RWPE2 (cell line): ENCODE data around the gene CDC42SE2.

Experiments used
- ATAC-seq: fragments of 200-7000 bp; cut with Tn5 transposase; 3 replicates; pipeline ENCODE4 v1.9.1; 2021; ENCODE audit warnings: low read depth
- DNase-seq: peaks from one replicate; pipeline ENCODE4 v3.0.0-alpha.2; 2020; ENCODE audit warnings: low spot score
- H3K27ac ChIP-seq: fragments of 450-650 bp; 2 replicates; pipeline ENCODE4 v1.5.1; 2017; ENCODE audit warnings: mild to moderate bottlenecking; ENCODE audit not compliant: poor library complexity, severe bottlenecking
- H3K27me3 ChIP-seq: fragments of 250-450 bp; sonication (Bioruptor Pico); 2 replicates; pipeline ENCODE4 v1.5.1; 2021; ENCODE audit warnings: mild to moderate bottlenecking, moderate library complexity; ENCODE audit not compliant: insufficient read depth, poor library complexity, severe bottlenecking
- H3K36me3 ChIP-seq: fragments of 250-450 bp; sonication (Bioruptor Pico); 2 replicates; pipeline ENCODE4 v1.5.1; 2020; ENCODE audit warnings: low read depth, mild to moderate bottlenecking, moderate library complexity
- H3K4me1 ChIP-seq: fragments of 250-450 bp; sonication (Bioruptor Pico); 2 replicates; pipeline ENCODE4 v1.5.1; 2021; ENCODE audit warnings: mild to moderate bottlenecking, moderate library complexity; ENCODE audit not compliant: insufficient read depth, poor library complexity, severe bottlenecking
- H3K4me3 ChIP-seq: fragments of 250-450 bp; sonication (Bioruptor Pico); 2 replicates; pipeline ENCODE4 v1.5.1; 2021; ENCODE audit warnings: mild to moderate bottlenecking, moderate library complexity; ENCODE audit not compliant: severe bottlenecking
- H3K9me3 ChIP-seq: fragments of 250-450 bp; sonication (Bioruptor Pico); 2 replicates; pipeline ENCODE4 v1.5.1; 2021; ENCODE audit warnings: mild to moderate bottlenecking, moderate library complexity; ENCODE audit not compliant: severe bottlenecking
- CTCF ChIP-seq: fragments of 450-650 bp; IDR thresholded peaks from one replicate; pipeline ENCODE4 v1.5.1; 2017; ENCODE audit warnings: mild to moderate bottlenecking, moderate library complexity; ENCODE audit not compliant: poor library complexity, severe bottlenecking

The CDC42SE2 gene

DNA sequence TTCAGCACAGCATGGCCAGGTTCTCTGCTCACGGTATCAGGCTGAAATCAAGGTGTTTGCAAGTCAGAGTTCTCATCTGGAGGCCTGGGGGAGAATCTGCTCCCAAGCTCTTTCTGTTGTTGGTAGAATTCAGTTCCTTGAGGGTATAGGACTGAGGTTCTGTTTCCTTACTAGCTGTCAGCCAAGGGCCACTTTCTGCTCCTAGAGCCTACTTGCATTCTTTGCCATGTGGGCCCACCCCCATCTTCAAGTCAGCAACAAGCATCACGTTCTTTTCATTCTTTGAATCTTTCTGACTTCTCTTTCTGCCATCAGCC, 7.4 kb upstream of the CDC42SE2 start:
- Histone ChIP-seq H3K9me3 (no peaks in the 10 kb centered on the region), H3K4me3 (no peak overlapping the region), H3K4me1 (peaks cover 28% of the 10 kb centered on the region), H3K27me3 (no peaks in the 10 kb centered on the region), H3K27ac (no peak overlapping the region), H3K36me3 (no peaks in the 10 kb centered on the region)
- TF ChIP-seq CTCF, result no peak
- DNase-seq (no peak), ATAC-seq (no peak)

DNA sequence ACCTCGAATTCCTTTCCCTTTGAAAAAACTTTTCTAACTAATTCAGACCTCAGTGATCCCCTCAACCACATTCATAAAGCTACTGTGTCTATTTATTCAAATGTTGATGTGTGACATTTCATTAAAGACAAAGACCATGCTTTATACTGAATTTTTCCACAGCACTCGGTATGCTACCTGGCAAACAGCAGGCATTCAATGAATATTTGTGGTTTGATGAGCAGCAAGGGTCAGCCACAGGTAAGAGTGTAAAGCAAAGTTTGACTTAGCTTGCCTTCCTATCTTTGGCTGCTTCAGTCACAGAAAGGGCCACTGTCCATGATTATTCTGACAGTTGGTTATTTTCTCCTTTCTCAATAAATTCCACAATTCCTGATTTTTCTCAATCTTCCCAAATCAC, 5.1 kb upstream of the CDC42SE2 start:
- H3K36me3 ChIP-seq, result no peaks in the 10 kb centered on the region
- ATAC-seq (peak; percentile 82), DNase-seq (no peak)
- no peak for TF ChIP-seq CTCF
- H3K9me3 ChIP-seq, result no peaks in the 10 kb centered on the region
- peaks cover 33% of the 10 kb centered on the region for H3K4me1 ChIP-seq
- peak overlapping the region; percentile 35 for H3K27ac ChIP-seq
- no peaks in the 10 kb centered on the region for H3K27me3 ChIP-seq
- no peak overlapping the region for H3K4me3 ChIP-seq

GRCh38 chr5:131259326-131259725, 4.5 kb upstream of the CDC42SE2 start:
- Histone ChIP-seq H3K9me3 (no peaks in the 10 kb centered on the region), H3K27ac (peak overlapping the region; percentile 35), H3K4me3 (no peak overlapping the region), H3K4me1 (peaks cover 33% of the 10 kb centered on the region), H3K36me3 (no peaks in the 10 kb centered on the region), H3K27me3 (no peaks in the 10 kb centered on the region)
- no peak for DNase-seq
- TF ChIP-seq CTCF, result no peak
- no peak for ATAC-seq

- Histone ChIP-seq H3K27ac (peak overlapping the region; percentile 12), H3K4me1 (peaks cover 37% of the 10 kb centered on the region), H3K4me3 (no peak overlapping the region), H3K36me3 (no peaks in the 10 kb centered on the region), H3K27me3 (no peaks in the 10 kb centered on the region), H3K9me3 (no peaks in the 10 kb centered on the region)
- no peak for TF ChIP-seq CTCF
- ATAC-seq (no peak), DNase-seq (no peak)
Observed at GRCh38 chr5:131260895-131261294, 3.0 kb upstream of the CDC42SE2 start.

GRCh38 chr5:131261483-131261882, 2.4 kb upstream of the CDC42SE2 start:
- peaks cover 40% of the 10 kb centered on the region for H3K4me1 ChIP-seq
- no peaks in the 10 kb centered on the region for H3K9me3 ChIP-seq
- ATAC-seq (no peak), DNase-seq (no peak)
- H3K27me3 ChIP-seq, result no peaks in the 10 kb centered on the region
- TF ChIP-seq CTCF, result no peak
- no peak overlapping the region for H3K4me3 ChIP-seq
- H3K27ac ChIP-seq, result peak overlapping the region; percentile 12
- H3K36me3 ChIP-seq, result no peaks in the 10 kb centered on the region
